Activated CD8-positive, alpha-beta memory T cell treated with anti-CD3 and anti-CD28 coated beads for 4 hours (primary cell): ENCODE measurements around the gene CLTCL1.

ENCODE experiments used
- DNase-seq, 2 donors: peaks; one replicate each; pipeline ENCODE4 v3.0.0-alpha.2; 2020; ENCODE audit warnings: low read depth in 2 of 2

Gene CLTCL1

DNA sequence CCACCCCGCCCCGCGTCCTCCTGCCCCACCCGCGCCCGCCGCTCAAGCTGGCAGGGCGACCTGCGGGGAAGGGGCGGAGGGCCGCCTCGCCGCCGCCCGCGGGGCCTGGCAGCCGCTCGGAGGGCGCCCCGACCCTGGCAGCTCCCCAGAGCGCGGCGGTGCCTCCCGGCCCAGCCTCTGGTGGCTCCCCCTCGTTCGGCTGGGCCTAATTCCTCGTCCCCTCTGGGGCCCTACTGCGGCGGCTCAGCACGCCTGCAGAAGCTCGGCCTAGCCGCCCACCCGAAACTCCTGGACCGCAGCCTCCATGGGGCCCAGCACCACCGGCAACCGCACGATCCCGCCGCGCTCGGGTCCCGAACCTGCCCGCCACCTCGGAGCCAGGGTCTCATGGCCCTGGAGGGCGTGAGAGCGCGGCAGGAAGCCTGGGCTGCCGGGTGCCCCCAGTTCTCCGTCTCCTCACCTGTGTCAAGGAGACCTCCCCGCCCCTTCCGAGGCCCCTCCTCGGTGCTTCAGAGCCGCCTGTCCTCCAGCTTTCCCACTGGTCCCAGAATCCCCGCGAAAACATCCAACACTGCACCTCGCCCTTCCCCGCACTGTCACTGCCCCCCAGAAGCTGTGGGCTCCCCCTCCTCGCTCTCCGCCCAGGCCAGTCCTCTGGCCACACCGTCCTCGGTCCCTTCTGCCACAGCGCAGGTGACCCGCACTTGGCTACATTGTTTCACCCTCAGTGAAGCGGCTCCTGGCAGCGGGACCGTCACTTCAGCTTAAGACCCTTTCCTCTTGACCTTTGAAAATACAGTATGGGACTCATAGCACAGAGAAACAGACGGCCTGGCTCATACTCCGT lies 140.8 kb downstream of the CLTCL1 start:
- no peak for DNase-seq

DNA sequence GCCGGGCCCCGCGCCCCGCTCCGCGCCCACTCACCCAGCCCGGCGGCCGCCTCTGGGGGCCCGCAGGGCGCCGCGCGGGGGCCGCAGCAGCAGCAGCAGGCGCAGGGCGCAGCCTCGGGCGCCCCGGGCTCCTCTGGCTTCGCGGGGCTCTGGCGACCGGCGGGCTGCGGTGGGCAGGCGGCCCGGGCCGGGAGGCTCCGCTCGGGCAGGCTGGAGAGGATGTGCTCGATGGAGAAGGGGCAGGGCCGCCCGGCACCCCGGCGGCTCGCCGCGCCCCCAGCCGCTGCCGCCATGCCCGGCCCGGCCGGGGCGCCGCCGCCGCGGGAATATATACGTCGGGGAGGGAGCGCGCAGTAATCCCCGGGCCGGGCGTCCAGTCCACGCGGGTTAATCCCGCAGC lies 141.5 kb downstream of the CLTCL1 start, which contains the start of gene GSC2:
TSS of gene GSC2 (minus strand) at position 302 of the 400 bp plus-strand sequence. CDS start at position 293, 9 bp downstream.
- no peak for DNase-seq

DNA sequence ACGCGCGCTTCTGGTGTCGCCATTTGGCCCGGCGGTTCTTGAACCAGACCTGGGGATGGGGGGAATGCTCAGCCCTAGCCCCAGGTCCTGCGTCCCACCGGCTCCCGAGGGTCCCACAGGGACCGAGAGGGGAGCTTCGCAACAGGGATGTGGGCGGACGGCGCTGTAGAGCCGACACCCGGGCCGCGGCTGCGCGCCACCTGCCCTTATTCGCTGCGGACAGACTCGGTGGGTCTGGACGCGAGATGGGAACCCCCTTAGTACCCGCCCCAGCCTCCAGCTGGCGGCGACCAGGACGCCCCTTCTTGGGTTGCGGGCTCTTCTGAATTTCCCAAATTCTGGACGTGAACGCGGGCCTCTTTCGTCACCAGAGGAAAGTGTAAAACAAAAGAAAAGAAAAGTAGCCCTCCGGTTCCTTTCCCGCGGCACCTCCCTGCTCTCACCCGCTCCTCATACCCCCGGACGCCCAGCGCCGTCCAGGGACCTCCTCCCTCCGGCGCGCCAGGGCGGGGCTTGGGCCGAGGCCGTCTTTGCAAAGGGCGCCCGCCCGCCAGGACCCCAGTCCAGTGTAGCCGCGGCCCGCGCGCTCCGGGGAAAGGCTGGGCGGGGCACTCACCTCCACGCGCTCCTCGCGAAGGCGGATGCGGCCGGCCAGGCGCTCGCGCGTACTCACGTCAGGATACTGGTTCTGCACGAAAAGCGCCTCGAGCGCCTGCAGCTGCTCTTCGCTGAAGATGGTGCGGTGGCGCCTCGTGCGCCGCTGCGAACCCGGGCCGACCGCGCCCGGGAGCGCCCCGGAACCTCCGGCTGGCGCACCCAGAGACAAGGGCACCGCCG lies 142.3 kb downstream of the CLTCL1 start:
- no peak for DNase-seq

DNA sequence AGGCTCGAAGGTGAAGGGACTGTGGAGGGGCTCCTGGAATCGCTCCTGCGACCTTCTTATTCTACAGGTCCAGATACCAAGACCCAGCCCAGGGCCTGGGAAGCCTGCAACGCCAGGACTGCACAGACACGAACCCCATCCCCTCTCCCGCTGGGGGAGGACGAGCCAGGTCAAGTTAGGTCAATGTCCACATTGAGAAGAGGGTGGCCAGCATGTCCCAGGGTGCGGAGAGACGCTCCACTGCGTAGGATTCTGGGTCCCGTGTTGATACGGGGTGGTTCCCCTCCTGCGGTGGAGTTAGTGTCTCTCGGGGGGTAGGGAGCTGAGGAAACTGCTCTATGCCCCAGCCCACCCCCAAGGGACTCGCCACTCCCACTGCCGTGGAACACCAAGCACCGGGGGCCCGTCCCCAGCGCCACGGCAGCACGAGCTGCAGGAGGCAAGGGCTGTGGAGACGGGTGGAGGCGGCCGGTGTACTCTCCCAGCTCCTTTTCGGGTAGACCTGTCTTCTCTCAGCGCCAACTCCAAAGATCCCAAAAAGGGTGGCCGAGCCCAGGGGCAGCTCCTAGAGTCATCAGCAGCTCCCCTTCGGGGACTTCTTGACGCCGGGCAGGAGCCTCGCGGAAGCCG lies 143.0 kb downstream of the CLTCL1 start:
- no peak for DNase-seq

DNA sequence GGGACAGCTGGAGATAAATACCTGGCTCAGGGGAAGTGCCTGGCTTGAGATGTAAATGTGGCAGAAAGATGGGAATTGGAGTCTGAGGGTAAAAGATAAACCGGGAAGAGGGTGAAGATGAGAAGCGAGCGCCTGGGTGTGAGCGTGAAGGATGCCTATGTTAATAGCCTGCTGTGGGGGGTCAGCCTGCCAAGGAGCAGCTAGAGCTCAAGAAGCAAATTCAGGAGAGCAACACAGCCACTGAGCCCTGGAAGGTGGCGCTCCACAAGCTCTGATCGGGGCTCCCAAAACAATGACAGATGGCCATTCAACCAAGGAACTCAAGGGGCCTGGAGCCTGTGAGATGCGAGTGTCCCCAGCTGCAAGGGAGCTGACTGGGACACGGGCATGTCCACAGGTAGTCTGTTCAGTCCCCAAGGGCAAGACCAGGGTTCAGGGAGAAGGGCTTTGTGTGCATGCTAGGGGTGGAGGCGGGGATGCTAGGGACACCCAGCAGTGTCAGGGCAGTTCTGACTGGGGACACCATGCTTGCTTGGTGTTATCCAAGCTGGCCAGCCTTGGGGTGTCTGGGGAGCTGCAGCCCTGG lies 144.2 kb downstream of the CLTCL1 start:
- DNase-seq: no peak

DNA sequence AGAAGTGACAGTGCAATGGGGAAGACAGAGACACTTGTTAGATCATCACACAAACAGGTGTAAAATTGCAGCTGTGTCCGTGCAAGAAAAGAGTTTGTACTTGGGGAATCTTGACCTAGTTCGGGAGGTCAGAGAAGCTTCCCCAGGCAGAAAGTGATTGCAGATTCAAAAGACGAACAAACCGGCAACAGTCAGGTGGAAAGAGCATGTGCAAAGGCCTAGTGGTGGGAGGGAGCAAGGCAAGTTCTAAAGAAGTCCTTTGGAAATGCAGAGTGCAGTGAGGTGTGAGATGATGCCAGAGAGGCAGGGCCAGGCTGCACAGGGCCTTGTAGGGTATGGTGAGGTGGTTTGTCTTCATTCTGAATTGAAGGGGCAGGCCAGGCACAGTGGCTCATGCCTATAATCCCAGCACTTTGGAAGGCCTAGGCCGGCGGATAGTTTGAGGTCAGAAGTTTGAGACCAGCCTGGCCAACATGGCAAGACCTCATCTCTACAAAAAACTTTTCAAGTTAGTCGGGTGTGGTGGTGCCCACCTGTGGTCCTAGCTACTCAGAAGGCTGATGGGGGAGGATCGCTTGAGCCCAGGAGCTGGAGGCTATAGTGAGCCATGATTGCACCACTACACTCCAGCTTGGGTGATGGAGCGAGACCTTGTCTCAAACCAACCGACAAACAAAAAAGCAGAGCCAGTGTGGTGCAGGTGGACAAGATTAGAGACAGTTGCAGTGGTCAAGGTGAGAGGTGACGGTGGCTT lies 145.1 kb downstream of the CLTCL1 start:
- no peak for DNase-seq

DNA sequence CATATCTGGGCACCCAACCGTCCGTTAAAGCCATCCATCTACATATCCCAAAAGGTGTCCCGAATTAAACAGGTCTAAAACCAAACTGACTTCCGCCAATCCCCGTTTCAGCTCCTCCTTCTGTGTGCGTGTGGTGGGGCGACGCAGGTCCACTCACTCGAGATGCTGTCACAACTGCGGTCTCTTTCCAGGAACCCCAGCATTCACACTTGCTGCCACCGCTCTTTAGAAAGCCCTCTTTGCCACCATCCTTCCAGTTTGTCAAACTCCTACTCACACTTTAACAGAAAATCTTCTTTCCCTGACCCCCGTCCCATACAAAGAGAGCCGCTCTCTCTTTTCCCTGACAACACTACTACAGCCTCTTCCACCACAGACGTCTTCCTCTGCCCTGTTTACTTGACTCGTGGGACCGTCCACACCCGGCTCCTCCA lies 147.5 kb downstream of the CLTCL1 start:
- no peak for DNase-seq

DNA sequence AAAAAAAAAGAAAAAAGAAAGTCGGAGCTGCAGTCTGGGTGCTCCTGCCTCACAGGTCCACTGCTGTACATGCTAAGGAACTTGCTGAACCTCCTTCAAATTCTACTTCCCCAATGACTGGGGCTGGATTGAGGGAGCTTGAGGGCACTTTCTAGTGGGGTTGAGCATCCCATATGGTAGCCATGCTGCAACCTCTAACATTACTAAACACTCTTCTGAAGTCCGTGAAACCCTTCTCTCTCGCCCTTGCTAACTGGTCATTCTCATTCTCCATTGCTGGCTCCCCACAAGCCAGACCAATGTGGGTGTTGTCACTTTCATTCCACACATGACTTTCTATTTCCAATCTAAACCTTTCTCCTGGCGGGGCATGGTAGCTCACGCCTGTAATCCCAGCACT lies 148.3 kb downstream of the CLTCL1 start:
- DNase-seq: no peak

DNA sequence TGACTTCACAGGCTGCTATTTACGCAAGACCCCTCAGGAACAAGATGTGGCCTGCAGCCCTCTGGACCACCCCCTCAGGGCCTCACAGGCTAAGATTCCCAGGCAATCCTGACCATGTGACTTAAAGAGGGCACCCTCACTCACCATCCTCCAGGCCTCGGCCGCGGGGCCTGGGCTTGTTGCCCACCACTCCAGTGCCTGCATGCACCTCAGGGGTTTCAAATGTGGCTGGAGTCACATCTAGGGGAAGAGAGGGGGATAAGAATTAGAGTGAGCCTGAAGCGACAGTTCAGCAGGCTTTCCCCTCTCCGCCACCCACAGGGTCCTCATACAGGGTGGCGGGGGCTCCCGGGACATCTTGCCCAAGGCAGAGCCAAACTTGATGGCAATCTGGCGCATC lies 149.1 kb downstream of the CLTCL1 start:
- no peak for DNase-seq

DNA sequence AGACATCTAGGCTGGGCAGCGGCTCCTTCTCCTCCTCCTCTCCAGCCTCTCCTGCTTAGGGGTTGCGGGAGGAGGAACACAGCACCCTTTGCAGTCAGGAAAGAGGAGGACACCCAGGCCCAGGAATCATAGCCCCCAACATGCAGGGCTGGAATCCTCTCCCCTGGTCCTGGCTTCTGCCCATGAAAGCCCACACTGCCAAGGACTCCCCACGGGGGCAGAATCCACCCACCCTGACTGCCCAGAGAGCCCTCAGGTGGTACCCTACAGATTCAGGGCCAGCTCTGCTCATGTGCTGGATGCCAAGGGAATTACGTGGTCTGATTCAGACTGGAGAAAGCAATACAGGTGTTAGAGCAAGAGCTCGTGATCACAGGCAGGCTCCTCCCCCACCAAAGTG lies 151.5 kb downstream of the CLTCL1 start:
- DNase-seq: no peak

DNA sequence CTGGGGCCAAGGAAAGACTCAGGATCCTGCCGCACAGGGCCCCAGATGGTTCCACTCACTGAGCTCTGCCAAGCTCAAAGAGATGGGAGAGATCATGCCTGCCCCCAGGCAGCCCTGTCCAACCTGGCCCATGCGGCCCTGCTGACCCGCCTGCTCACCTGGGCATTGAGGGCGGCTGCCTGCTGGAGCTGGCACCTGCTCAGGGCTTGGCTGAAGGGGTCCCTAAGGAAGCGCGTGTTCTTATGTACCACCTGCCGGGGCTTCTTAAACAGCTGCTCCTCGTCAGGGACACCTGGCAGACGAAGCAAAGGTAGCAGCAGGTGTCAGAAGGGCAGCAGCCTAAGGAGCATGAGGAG lies 152.5 kb downstream of the CLTCL1 start:
- DNase-seq: no peak

DNA sequence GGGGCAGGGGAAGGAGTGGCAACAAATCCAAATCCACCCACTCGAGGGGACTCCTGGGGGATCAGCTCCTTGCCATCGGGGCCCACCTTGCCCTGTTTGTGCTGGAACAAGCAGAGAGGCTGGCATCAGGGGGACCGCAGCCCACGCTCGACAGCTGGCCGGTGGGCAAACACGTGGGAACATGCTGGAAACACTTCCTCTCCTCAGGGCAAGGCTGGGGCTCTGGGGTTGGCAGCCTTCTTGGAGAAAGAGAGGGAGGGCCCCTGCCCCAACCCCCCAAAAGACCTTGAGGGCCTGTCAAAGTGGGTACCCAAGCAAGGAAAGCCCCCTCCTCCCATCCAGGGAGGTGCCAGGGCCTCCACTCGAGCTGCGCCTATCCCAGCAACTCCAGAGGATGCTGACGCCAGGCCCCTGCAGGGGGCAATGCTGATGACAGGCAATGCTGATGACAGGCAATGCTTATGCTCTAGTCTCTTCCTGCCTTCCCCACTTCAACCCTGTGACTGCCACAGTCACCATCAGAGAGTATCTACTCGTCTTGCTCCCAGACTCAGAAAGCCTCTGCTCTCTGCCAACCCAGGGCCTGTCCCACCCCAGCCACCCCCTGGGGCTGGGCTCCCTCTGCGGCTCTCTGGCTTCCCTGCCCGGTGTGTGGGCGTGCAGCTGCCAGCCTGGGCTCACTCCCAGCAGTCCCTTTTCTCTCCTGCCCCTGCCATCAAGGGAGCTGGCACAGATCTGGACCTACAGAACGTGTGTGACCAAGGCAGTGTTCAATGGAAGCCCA lies 153.1 kb downstream of the CLTCL1 start:
- DNase-seq: no peak

DNA sequence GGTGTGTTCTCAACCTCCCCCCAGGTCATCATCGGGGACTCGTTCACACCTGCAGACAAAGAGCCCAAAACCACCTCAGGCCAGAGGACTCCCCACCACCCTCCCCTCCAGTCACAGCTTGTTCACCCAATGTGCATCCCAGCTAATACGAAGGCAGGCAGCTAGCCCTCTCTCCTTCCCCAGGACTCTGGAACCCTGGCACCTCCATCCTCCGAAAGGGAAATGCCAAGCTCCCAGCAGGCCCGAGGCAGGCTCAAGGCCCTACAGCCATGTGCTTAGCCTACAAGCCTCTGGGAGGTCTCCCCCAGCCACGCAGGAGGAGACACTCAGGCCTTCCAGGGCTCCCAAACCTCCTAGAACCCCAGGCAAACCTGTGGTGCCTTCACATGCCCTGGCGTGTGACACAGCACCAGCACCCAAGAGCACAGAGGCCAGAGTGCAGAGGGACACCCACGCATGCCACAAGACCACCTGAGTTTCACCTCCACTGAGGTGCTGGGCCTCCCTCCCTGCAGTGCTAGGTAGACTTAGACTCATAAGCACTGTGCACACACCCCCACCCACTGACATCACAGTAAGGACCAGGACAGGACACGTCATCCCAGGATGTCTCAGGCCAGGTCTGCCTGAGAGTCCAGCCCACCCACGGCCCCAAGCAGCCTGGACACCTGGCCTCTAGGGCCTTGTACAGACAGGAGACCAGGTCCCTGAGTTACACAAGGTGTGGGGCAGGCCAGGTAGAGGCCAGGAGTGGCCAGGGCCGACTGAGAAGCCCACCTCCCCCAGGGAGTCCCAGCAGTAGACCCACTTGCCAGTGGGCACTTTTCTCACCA lies 153.9 kb downstream of the CLTCL1 start:
- DNase-seq: no peak

DNA sequence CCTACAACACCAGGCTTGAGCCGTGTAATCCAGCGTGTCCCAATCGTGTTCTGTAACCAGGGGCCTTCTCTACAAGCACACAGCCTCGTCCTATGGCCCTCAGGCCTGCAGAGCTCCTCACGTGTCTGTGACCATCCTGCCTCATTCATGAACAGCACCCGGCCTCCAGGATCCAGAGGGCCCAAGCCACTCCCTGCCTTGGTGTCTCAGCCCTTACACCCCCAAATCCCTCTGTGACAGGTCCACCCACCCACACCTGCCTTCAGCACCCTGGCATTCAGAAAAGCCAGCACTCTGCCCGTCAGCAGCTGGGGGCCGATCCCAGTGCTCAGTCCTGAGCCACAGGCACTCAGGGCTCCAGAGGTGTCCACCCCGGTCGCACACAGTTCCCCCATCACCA lies 154.6 kb downstream of the CLTCL1 start:
- no peak for DNase-seq

DNA sequence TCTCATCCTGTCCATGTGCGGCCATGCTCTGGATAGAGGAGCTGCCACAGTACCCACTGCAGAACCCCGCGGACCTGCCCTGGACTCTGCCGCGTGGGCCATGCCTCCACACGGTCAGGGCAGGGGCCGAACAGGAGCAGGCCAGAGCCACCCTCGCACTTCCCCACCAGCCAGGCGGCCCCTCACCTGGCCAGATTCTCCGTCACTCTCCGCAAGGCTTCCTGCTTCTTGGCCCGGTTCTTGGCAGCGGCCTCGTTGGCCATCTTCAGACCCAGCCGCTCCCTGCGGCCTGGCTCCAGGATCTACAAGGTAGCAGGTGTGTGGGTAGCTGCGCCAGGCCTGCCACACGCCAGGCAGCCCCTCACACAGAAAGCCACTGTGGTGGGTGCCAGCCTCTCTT lies 156.6 kb downstream of the CLTCL1 start:
- no peak for DNase-seq

DNA sequence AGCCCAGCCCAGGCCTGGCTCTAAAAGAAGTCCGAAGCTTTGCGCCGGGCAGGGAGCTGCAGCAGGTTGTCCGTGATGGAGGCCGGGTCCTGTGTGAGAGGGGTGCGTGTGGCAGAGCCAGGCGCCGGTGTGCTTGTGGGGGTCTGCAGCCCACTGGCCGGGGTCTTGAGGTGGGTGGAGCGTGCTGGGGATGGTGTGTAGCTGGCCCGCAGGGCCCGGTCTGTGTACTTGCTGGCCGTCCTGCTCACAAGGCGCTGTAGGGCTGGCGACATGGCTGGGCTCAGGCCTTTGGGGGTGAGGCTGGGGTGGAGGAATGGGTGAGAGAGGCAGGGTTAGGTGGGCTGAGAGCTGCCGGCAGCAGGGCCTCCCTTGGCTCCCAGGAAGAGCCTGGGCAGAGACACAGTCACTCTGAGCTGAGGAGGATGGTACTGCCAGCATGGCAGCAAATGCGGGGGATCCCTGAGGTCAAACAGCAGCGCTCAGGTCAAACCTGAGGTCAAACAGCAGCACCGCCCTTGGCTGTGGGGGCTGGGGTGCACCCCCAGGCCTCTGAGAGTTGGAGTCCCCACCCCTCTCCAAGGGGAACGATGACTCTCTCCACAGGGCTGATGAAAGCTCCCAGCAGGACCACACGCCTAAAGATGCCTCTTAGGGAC lies 157.2 kb downstream of the CLTCL1 start:
- DNase-seq: no peak

DNA sequence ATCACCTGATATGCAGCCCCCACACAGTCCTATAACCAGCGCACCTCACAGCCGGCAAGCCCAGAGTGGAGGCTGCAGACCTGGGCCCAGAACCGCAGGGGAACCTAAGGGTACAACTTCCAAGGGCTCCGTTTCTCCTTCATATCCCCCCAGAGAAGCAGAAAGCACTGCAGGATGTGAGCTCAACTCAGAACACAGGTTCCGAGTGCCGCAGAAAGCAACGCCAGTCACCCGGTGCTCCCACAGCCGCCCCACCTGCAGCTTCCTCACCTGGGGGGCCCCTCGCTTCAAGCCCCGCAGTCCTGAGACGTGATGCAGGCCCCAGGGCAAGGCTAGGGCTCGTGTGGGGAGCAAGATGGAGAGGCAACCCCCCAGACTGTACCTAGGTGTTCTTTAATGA lies 158.0 kb downstream of the CLTCL1 start:
- no peak for DNase-seq

DNA sequence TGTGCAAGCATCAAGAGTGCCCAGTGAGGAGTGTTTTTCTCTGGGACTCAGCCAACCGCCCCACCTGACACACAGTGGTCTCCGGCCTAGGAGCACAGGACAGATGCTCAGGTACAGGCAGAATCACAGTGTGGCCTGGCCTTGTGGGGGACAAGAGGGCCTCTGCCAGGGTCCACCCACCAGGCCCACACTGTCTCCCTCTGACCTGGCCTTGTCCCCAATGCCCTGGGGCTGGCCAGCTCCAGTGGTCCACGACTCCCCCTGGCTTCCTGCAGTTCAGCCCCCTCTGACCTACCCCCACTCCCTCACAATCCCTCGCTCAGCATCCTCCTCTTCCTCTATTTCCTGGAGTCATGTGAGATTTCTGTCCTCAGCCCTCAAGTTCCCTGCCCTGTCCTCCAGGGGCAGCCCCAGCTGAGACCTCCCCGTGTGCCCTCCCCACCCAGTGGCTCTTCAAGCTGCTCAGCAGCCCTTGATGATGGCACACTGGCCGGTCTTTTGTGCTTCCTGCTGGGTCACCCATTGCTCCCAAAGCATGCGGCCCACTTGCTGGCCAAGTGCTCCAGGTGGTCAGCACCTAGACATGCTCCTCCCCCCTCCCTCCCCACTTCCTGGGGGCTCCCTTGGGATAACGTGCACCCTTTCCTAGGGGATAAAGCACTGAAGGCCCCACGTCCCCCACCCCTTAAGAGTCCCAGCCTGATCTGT lies 158.7 kb downstream of the CLTCL1 start:
- no peak for DNase-seq

DNA sequence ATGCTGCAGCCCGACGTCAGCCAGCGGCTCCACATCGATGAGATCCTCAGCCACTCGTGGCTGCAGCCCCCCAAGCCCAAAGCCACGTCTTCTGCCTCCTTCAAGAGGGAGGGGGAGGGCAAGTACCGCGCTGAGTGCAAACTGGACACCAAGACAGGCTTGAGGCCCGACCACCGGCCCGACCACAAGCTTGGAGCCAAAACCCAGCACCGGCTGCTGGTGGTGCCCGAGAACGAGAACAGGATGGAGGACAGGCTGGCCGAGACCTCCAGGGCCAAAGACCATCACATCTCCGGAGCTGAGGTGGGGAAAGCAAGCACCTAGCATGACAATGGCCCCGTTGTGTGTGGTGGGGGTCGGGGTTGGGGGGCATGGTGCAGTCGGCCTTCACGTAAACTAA lies 159.4 kb downstream of the CLTCL1 start:
- no peak for DNase-seq
